HCT116 (cell line): ENCODE results near the gene SCTR. TPM values are rescaled to one million over a fixed set of nuclear protein-coding genes. Genes with fewer than 3 reads are reported as not detected.

Experiments used
- ATAC-seq: fragments of 200-7000 bp; cut with Tn5 transposase; 2 replicates; pipeline ENCODE4 v1.9.1; 2020; ENCODE audit warnings: mild to moderate bottlenecking, moderate library complexity
- BruUV-seq: library from RNA; stranded (reverse); fragments of 400-500 nt; replicated peaks from 2 replicates; lab custom pipeline; 2021; lab: Mats Ljungman, UMichigan
- CTCF ChIA-PET: fragments of 300-600 bp; sonication (Branson Sonifier 250); formaldehyde crosslinking; loops from one replicate; lab custom pipeline; 2021; ENCODE audit warnings: antibody characterized with exemption; lab: Charles Lee
- POLR2A ChIA-PET: fragments of 300-600, 350-600 bp; sonication (Branson Sonifier 250); formaldehyde crosslinking; loops from one replicate; lab custom pipeline; 2021; ENCODE audit warnings: antibody characterized with exemption; lab: Charles Lee
- RAD21 ChIA-PET, 2 experiments: fragments of 300-600 bp; sonication (Branson Sonifier 250); formaldehyde crosslinking; loops; one replicate each; lab custom pipeline; 2023; ENCODE audit warnings: low total read pairs in 2 of 2; ENCODE audit not compliant: uncharacterized antibody in 2 of 2, unreplicated experiment in 2 of 2, low non-redundant PET in 1 of 2; lab: Charles Lee
- DNase-seq: peaks from one replicate; pipeline ENCODE4 v3.0.0-alpha.2; 2010; ENCODE audit warnings: low read depth, low spot score
- H2AFZ ChIP-seq: fragments of 200-600 bp; shearing (Covaris generic), sonication (generic); 2 replicates; pipeline ENCODE4 v1.6.1; 2017; ENCODE audit warnings: low read depth, mixed run types, mixed read lengths, antibody characterized with exemption, low read length; ENCODE audit not compliant: poor library complexity, severe bottlenecking
- H3K27ac ChIP-seq: 2 replicates; pipeline ENCODE4 v1.5.1; 2012; ENCODE audit warnings: low read depth, low read length
- H3K27me3 ChIP-seq: fragments of 200-600 bp; sonication (generic); 2 replicates; pipeline ENCODE4 v1.6.1; 2016; ENCODE audit warnings: mixed run types, low read length, mixed read lengths; ENCODE audit not compliant: insufficient read depth
- H3K36me3 ChIP-seq, 2 experiments: fragments of 200-500 bp in 1 of 2; fragments of 200-600 bp in 1 of 2; sonication (Bioruptor generic) in 1 of 2; sonication (generic) in 1 of 2; 2 replicates each; pipeline versions ENCODE4 v1.5.1 to v1.6.1; 2014 to 2016; ENCODE audit warnings: low read length in 2 of 2, inconsistent platforms in 1 of 2, mixed read lengths in 1 of 2, mixed run types in 1 of 2; ENCODE audit not compliant: insufficient read depth in 2 of 2, control insufficient read depth in 1 of 2
- H3K4me1 ChIP-seq, 2 experiments: fragments of 200-600 bp in 1 of 2; sonication (generic) in 1 of 2; 2 replicates each; pipeline versions ENCODE4 v1.5.1 to v1.6.1; 2012 to 2017; ENCODE audit warnings: low read length in 2 of 2, inconsistent platforms in 1 of 2, mild to moderate bottlenecking in 1 of 2, mixed read lengths in 1 of 2, mixed run types in 1 of 2, moderate library complexity in 1 of 2; ENCODE audit not compliant: insufficient read depth in 2 of 2, control insufficient read depth in 1 of 2
- H3K4me2 ChIP-seq: fragments of 200-600 bp; sonication (generic); 2 replicates; pipeline ENCODE4 v1.6.1; 2017; ENCODE audit warnings: mixed run types, low read length, mixed read lengths
- H3K4me3 ChIP-seq, 2 experiments: fragments of 200-600 bp in 1 of 2; sonication (generic) in 1 of 2; replicated peaks in 1 of 2; 2 replicates each; pipeline ENCODE4 v1.5.1; 2011 to 2016; ENCODE audit warnings: low read length in 2 of 2, control low read depth in 1 of 2, low read depth in 1 of 2, mild to moderate bottlenecking in 1 of 2, mixed read lengths in 1 of 2, mixed run types in 1 of 2
- H3K79me2 ChIP-seq: fragments of 200-600 bp; sonication (generic); 2 replicates; pipeline ENCODE4 v1.6.1; 2017; ENCODE audit warnings: mild to moderate bottlenecking, mixed run types, low read length, moderate library complexity, mixed read lengths; ENCODE audit not compliant: insufficient read depth
- H3K9ac ChIP-seq: fragments of 200-600 bp; sonication (generic); 2 replicates; pipeline ENCODE4 v1.6.1; 2016; ENCODE audit warnings: low read length, mixed read lengths
- H3K9me2 ChIP-seq: fragments of 200-600 bp; sonication (generic), shearing (Covaris generic); 2 replicates; pipeline ENCODE4 v1.6.1; 2017; ENCODE audit warnings: mixed run types, mild to moderate bottlenecking, moderate library complexity; ENCODE audit not compliant: insufficient read depth
- H3K9me3 ChIP-seq, 2 experiments: fragments of 200-500 bp in 1 of 2; fragments of 200-600 bp in 1 of 2; sonication (Bioruptor generic) in 1 of 2; sonication (generic) in 1 of 2; 2 replicates each; pipeline ENCODE4 v1.6.1; 2014 to 2017; ENCODE audit warnings: low read length in 2 of 2, mixed read lengths in 2 of 2, inconsistent platforms in 1 of 2, low read depth in 1 of 2, mild to moderate bottlenecking in 1 of 2, mixed run types in 1 of 2, moderate library complexity in 1 of 2; ENCODE audit not compliant: control insufficient read depth in 1 of 2, insufficient read depth in 1 of 2
- H4K20me1 ChIP-seq: fragments of 200-600 bp; sonication (generic), shearing (Covaris generic); 2 replicates; pipeline ENCODE4 v1.6.1; 2017; ENCODE audit warnings: mixed run types, mild to moderate bottlenecking, moderate library complexity; ENCODE audit not compliant: insufficient read depth
- EZH2 ChIP-seq: fragments of 200-600 bp; sonication (generic); IDR thresholded peaks from 2 replicates; pipeline ENCODE4 v1.6.1; 2017; ENCODE audit warnings: antibody characterized with exemption, mixed run types
- EZH2phosphoT487 ChIP-seq: fragments of 200-600 bp; IDR thresholded peaks from 2 replicates; pipeline ENCODE4 v1.6.1; 2018; ENCODE audit warnings: antibody characterized with exemption, borderline replicate concordance
- JUND ChIP-seq: IDR thresholded peaks from 2 replicates; pipeline ENCODE4 v1.6.1; 2012
- SP1 ChIP-seq: IDR thresholded peaks from 2 replicates; pipeline ENCODE4 v1.6.1; 2012; ENCODE audit warnings: low read depth
- SRF ChIP-seq: IDR thresholded peaks from 2 replicates; pipeline ENCODE4 v1.6.1; 2012; ENCODE audit warnings: low read depth
- TCF7L2 ChIP-seq: IDR thresholded peaks from 2 replicates; pipeline ENCODE4 v1.7.0; 2011; ENCODE audit warnings: borderline replicate concordance, inconsistent platforms; ENCODE audit not compliant: insufficient read depth, insufficient read length; ENCODE audit errors: extremely low read depth
- ZNF274 ChIP-seq: fragments of 200-500 bp; sonication (Bioruptor generic); IDR thresholded peaks from 2 replicates; pipeline ENCODE4 v1.6.1; 2014; ENCODE audit warnings: mild to moderate bottlenecking, low read depth, low read length, inconsistent platforms
- intact Hi-C: fragments of 100-400 bp; cut with micrococcal nuclease; formaldehyde crosslinking; loops from 2 replicates; pipeline ENCODE4 v1.10.0; 2022
- total RNA-seq: library from RNA; stranded (reverse); gene quantifications from one replicate; pipeline ENCODE4 v1.2.1, GENCODE V29; 2021; ENCODE audit not compliant: unreplicated experiment
- TF ChIP-seq, protein P1 (sequence below): IDR thresholded peaks from 2 replicates; pipeline ENCODE4 v1.6.1; 2011; ENCODE audit warnings: mild to moderate bottlenecking, low read length, moderate library complexity; ENCODE audit not compliant: insufficient replicate concordance; ENCODE audit errors: extremely low read depth
- TF ChIP-seq, protein P2 (sequence below): IDR thresholded peaks from 2 replicates; pipeline ENCODE4 v1.6.1; 2012; ENCODE audit warnings: low read depth

SCTR gene
- total RNA-seq, 1 experiment from 2014 or later, result not detected

DNA sequence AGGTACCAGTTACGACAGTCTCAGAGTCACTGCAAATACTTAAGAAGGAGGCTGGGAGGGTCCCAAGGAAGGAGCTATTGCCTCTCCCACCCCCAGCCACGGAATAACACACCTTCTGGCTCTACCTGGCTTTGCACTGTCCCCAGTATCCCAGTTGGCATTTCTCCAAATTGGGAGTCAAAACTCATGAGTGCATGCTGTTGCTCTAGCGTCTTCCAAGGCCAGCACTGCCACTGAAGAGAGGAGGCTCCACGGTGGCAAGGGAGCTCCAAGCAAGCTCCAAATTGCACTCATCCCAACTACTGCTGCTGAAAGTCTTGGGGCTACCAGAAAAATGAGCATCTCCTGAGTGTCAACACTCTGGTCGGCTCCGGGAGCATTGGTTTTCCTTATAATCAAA, 1.6 kb downstream of the SCTR start:
- H3K9me2 ChIP-seq, result no peaks in the 10 kb centered on the region
- no peaks in the 10 kb centered on the region for H3K9me3 ChIP-seq
- CTCF ChIA-PET, result no interaction called here
- no peak overlapping the region for H3K4me2 ChIP-seq
- H3K4me3 ChIP-seq, result no peak overlapping the region
- no peaks in the 10 kb centered on the region for H3K27me3 ChIP-seq
- no peaks in the 10 kb centered on the region for H3K4me1 ChIP-seq
- no TSS peak for BruUV-seq
- no peak overlapping the region for H3K27ac ChIP-seq
- RAD21 ChIA-PET, result no interaction called here
- H3K36me3 ChIP-seq, result no peaks in the 10 kb centered on the region
- intact Hi-C loops, result no loop called here
- ATAC-seq, result no peak
- no peaks in the 10 kb centered on the region for H4K20me1 ChIP-seq
- no peak overlapping the region for H2AFZ ChIP-seq
- no peak overlapping the region for H3K9ac ChIP-seq
- no peak for DNase-seq
- H3K79me2 ChIP-seq, result no peaks in the 10 kb centered on the region
- TF ChIP-seq SP1 (no peak), EZH2 (no peak), EZH2phosphoT487 (no peak), JUND (no peak), ZNF274 (no peak), SRF (no peak)
- POLR2A ChIA-PET, result no interaction called here

DNA sequence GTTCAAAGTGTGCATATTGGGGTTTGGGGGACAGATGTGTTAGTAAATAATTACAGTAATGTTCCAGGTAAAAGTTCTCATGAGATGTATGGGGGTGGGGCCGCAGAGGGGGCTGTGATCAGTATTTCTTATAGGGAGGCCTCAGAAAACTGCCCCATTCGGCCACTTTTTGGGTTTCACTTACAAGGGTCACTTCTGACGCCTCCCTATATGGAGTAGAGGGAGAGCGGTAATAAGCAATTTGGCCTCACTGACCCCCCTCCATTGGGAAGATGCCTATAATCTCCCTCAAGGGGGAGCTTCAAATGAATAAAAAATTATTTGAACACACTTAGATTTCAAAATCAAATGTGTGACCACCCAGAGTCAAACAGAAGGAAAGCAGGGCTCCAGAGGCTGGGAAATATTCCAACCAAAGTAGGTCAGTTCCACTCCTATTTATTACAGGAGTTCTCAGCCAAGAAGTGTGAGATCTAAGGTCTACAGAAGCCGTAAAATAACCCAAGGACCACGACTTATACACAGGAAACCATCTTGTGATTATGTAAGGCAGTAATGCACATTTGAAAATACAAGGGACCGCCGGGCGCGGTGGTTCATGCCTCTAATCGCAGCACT, 2.7 kb downstream of the SCTR start:
- no peak for ATAC-seq
- ChIA-PET CTCF (no interaction called here), RAD21 (no interaction called here), POLR2A (no interaction called here)
- intact Hi-C loops, result no loop called here
- Histone ChIP-seq H3K9me2 (no peaks in the 10 kb centered on the region), H3K27ac (no peak overlapping the region), H3K4me3 (no peak overlapping the region), H3K79me2 (no peaks in the 10 kb centered on the region), H3K4me2 (no peak overlapping the region), H3K9ac (no peak overlapping the region), H3K36me3 (no peaks in the 10 kb centered on the region), H3K9me3 (no peaks in the 10 kb centered on the region), H4K20me1 (no peaks in the 10 kb centered on the region), H2AFZ (no peak overlapping the region), H3K4me1 (no peaks in the 10 kb centered on the region), H3K27me3 (no peaks in the 10 kb centered on the region)
- TF ChIP-seq, protein P1, sequence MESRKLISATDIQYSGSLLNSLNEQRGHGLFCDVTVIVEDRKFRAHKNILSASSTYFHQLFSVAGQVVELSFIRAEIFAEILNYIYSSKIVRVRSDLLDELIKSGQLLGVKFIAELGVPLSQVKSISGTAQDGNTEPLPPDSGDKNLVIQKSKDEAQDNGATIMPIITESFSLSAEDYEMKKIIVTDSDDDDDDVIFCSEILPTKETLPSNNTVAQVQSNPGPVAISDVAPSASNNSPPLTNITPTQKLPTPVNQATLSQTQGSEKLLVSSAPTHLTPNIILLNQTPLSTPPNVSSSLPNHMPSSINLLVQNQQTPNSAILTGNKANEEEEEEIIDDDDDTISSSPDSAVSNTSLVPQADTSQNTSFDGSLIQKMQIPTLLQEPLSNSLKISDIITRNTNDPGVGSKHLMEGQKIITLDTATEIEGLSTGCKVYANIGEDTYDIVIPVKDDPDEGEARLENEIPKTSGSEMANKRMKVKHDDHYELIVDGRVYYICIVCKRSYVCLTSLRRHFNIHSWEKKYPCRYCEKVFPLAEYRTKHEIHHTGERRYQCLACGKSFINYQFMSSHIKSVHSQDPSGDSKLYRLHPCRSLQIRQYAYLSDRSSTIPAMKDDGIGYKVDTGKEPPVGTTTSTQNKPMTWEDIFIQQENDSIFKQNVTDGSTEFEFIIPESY, result no peak
- no peak for TF ChIP-seq TCF7L2
- TF ChIP-seq, protein P2, sequence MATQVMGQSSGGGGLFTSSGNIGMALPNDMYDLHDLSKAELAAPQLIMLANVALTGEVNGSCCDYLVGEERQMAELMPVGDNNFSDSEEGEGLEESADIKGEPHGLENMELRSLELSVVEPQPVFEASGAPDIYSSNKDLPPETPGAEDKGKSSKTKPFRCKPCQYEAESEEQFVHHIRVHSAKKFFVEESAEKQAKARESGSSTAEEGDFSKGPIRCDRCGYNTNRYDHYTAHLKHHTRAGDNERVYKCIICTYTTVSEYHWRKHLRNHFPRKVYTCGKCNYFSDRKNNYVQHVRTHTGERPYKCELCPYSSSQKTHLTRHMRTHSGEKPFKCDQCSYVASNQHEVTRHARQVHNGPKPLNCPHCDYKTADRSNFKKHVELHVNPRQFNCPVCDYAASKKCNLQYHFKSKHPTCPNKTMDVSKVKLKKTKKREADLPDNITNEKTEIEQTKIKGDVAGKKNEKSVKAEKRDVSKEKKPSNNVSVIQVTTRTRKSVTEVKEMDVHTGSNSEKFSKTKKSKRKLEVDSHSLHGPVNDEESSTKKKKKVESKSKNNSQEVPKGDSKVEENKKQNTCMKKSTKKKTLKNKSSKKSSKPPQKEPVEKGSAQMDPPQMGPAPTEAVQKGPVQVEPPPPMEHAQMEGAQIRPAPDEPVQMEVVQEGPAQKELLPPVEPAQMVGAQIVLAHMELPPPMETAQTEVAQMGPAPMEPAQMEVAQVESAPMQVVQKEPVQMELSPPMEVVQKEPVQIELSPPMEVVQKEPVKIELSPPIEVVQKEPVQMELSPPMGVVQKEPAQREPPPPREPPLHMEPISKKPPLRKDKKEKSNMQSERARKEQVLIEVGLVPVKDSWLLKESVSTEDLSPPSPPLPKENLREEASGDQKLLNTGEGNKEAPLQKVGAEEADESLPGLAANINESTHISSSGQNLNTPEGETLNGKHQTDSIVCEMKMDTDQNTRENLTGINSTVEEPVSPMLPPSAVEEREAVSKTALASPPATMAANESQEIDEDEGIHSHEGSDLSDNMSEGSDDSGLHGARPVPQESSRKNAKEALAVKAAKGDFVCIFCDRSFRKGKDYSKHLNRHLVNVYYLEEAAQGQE, result no peak
- no peak for DNase-seq
- BruUV-seq, result no TSS peak
